GM12875 (cell line): ENCODE measurements around the gene PRKN.

Experiments used
- H3K4me3 ChIP-seq: one replicate; pipeline ENCODE4 v1.5.1; 2011; ENCODE audit warnings: low read depth, low read length, control low read depth
- CTCF ChIP-seq: IDR thresholded peaks from 2 replicates; pipeline ENCODE4 v1.5.1; 2011; ENCODE audit warnings: low read depth, mild to moderate bottlenecking, control low read depth, inconsistent platforms, low read length, moderate library complexity, borderline replicate concordance; ENCODE audit not compliant: insufficient read depth

Gene PRKN

DNA sequence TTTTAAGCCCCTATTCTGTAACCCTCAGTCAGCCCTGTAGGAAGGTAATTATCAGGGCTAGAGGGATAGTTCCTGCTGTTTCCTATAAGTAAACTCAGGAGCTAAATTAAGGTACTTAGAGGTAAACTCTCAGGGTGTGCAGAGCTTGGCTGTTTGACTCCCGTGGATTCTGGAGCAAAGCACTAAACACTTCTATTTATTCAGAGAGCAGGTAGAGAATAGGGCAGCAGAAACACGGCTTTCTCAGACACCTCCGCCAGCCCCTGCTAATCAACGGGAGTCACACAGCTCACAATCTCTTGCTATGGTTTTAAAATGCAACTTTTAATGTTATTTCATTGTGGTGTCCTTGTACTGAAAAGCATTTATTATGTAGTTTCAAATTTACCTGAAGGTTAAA is 21.8 kb downstream of the PRKN start:
- no peak for TF ChIP-seq CTCF
- H3K4me3 ChIP-seq, result no peak overlapping the region

- no peak for TF ChIP-seq CTCF
- H3K4me3 ChIP-seq, result no peak overlapping the region
Measured at GRCh38 chr6:162704001-162704400, 23.6 kb downstream of the PRKN start.

DNA sequence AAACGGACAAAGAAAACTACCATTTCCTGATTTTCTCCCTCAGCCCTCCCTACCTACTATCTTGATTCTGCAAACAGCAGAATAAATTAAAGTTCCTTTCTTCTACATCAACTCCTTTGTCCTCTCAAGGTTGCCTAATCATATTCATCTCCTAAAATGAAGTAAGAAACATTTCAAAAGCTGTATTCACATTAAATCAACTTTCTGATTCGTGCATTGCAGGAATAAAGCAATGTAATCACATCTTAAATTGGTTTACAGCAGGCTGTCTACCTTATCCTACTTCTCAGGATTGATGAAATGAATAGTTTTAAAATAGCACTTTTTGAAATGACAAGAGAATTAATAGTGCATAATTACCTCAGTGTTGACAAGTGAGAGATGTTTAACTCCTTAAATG is 25.1 kb downstream of the PRKN start:
- no peak overlapping the region for H3K4me3 ChIP-seq
- TF ChIP-seq CTCF, result no peak

DNA sequence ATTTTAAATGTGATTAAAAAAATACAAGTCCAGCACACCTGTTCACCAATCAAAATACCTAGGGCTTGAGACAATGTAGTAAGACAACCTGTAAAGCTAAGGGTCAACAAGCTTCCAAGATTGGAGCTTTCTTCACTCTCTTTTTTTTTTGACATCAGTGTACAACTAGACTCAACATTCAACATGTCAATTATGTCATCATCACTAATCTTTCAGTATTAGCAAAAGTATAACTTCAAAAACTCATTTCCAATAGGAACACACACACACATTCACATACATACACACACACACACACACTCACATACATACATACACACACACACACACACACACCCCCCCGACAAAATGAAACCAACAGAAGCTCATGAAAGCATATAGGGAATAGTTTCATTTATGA is 26.0 kb downstream of the PRKN start:
- no peak overlapping the region for H3K4me3 ChIP-seq
- TF ChIP-seq CTCF, result no peak

- no peak for TF ChIP-seq CTCF
- no peak overlapping the region for H3K4me3 ChIP-seq
Measured at GRCh38 chr6:162700966-162701365, 26.6 kb downstream of the PRKN start.

- H3K4me3 ChIP-seq, result no peak overlapping the region
- TF ChIP-seq CTCF, result no peak
Measured at GRCh38 chr6:162699961-162700360, 27.6 kb downstream of the PRKN start.

- no peak overlapping the region for H3K4me3 ChIP-seq
- TF ChIP-seq CTCF, result no peak
Measured at GRCh38 chr6:162698440-162698839, 29.1 kb downstream of the PRKN start.
